C4-2B (cell line): ENCODE measurements around the gene THOC5.

Source experiments
- CTCF ChIP-seq: fragments of 450-650 bp; conservative IDR thresholded peaks from 2 replicates; pipeline ENCODE4 v1.5.1; 2017; ENCODE audit warnings: mild to moderate bottlenecking
- ZFX ChIP-seq: fragments of 450-650 bp; IDR thresholded peaks from 2 replicates; pipeline ENCODE4 v1.6.1; 2017

DNA sequence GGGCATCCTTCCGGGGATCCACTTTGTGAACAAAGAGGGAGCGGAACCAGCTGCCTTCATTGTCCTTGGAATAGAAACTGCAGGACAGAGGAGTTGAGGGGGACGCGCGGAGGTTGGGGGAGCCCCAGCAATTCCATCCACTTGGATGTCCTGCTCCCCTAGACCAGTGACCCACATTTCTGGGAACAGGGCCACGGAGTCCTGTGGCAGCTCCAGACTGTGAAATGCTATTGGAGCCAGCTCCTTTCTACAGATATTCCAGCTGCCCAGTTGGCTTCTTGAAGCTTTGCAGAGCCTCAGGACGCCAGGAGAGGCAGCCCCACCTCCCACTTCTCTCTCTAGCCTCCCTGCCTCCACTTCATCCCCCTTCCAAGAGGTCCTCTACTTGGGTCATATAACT, 16.9 kb upstream of the THOC5 start:
- TF ChIP-seq ZFX (no peak), CTCF (no peak)
